OCI-LY1 (cell line): ENCODE measurements around the gene ACSL1.

Source experiments
- CTCF ChIP-seq: fragments of 200-600 bp; sonication (generic), shearing (Covaris generic); IDR thresholded peaks from 2 replicates; pipeline ENCODE4 v1.5.1; 2017; ENCODE audit warnings: mild to moderate bottlenecking, antibody characterized with exemption, low read length, moderate library complexity, mixed read lengths
- EZH2 ChIP-seq: fragments of 200-600 bp; sonication (generic), shearing (Covaris generic); IDR thresholded peaks from 2 replicates; pipeline ENCODE4 v1.8.0; 2017; ENCODE audit warnings: borderline replicate concordance, mixed run types, mild to moderate bottlenecking, antibody characterized with exemption, low read length, moderate library complexity, mixed read lengths

DNA sequence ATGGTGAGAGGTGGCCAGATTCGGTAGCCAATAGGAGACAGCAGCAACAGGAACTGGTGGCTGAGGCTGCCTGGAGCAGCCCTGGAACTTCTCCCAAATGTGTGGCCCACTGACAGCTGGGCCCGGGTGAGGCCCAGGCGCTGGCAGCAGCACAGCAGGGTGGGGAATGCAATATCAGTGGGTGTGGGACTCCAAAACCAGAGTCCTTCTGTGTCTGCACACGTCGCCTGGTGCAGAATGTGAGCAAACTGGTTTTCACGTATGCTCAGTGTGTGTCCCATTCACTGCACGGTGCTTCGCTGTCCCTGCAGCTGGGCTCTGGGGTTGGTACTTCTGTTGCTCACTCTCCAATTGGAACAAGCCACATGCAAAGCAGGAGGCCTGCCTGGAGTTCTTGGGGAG, 77.5 kb downstream of the ACSL1 start:
- TF ChIP-seq CTCF (no peak), EZH2 (no peak)
